H1 (cell line): Measurements from ENCODE around the gene MBD3L2B. TPM values are rescaled to one million over a fixed set of nuclear protein-coding genes. Genes with fewer than 3 reads are reported as not detected.

Experiments used
- CTCF ChIA-PET: fragments of 300-600 bp; sonication (Branson Sonifier 250); formaldehyde crosslinking; loops from one replicate; lab custom pipeline; 2021; ENCODE audit not compliant: partially characterized antibody; lab: Charles Lee
- POLR2A ChIA-PET: fragments of 300-600 bp; sonication (Branson Sonifier 250); formaldehyde crosslinking; loops from one replicate; lab custom pipeline; 2021; ENCODE audit warnings: inconsistent platforms; ENCODE audit not compliant: partially characterized antibody; lab: Charles Lee
- DNase-seq, 2 experiments: peaks; one replicate each; pipeline versions ENCODE4 v3.0.0 to v3.0.0-alpha.2; 2010 to 2022; ENCODE audit warnings: low spot score in 2 of 2, low read depth in 1 of 2, mixed read lengths in 1 of 2
- FAIRE-seq: peaks from 2 replicates; lab custom pipeline; 2011; peaks lifted over from hg19 to GRCh38; lab: Jason Lieb, UNC
- H2AFZ ChIP-seq: 2 replicates; pipeline ENCODE4 v1.8.1; 2012; ENCODE audit warnings: low read length, inconsistent platforms
- H2AK5ac ChIP-seq: 2 replicates; pipeline ENCODE4 v1.6.1; 2013; ENCODE audit warnings: low read depth, low read length
- H2BK120ac ChIP-seq: replicated peaks from 2 replicates; pipeline ENCODE3; 2013; ENCODE audit warnings: low read depth, low read length, inconsistent platforms
- H2BK12ac ChIP-seq: 2 replicates; pipeline ENCODE4 v1.6.1; 2013; ENCODE audit warnings: low read depth, low read length
- H2BK15ac ChIP-seq: 2 replicates; pipeline ENCODE4 v1.6.1; 2013; ENCODE audit warnings: low read length
- H2BK20ac ChIP-seq: 2 replicates; pipeline ENCODE4 v1.6.1; 2013; ENCODE audit warnings: low read length
- H2BK5ac ChIP-seq: 2 replicates; pipeline ENCODE4 v1.6.1; 2013; ENCODE audit warnings: low read depth, low read length
- H3K14ac ChIP-seq: 2 replicates; pipeline ENCODE4 v1.6.1; 2013; ENCODE audit warnings: inconsistent platforms; ENCODE audit not compliant: insufficient read length
- H3K18ac ChIP-seq: 2 replicates; pipeline ENCODE4 v1.6.1; 2013; ENCODE audit warnings: low read length; ENCODE audit errors: extremely low read depth
- H3K23ac ChIP-seq: 2 replicates; pipeline ENCODE4 v1.6.1; 2013; ENCODE audit warnings: inconsistent platforms; ENCODE audit not compliant: insufficient read length
- H3K23me2 ChIP-seq: 2 replicates; pipeline ENCODE4 v1.6.1; 2013; ENCODE audit warnings: low read depth, low read length
- H3K27ac ChIP-seq: 2 replicates; pipeline ENCODE4 v1.6.1; 2011; ENCODE audit warnings: low read depth, low read length, inconsistent platforms
- H3K27me3 ChIP-seq, 4 experiments: replicated peaks in 1 of 4; 1 replicate in 1 of 4; 2 replicates in 3 of 4; pipeline versions ENCODE4 v1.6.1 to v1.8.1; 2011 to 2013; ENCODE audit warnings: low read length in 3 of 4, mild to moderate bottlenecking in 3 of 4, inconsistent platforms in 2 of 4, mixed read lengths in 2 of 4, moderate library complexity in 1 of 4; ENCODE audit not compliant: control insufficient read depth in 3 of 4, insufficient read depth in 3 of 4; ENCODE audit errors: extremely low read depth in 1 of 4
- H3K36me3 ChIP-seq, 4 experiments: 2 replicates each; pipeline versions ENCODE4 v1.6.1 to v1.8.1; 2011 to 2013; ENCODE audit warnings: mild to moderate bottlenecking in 4 of 4, low read length in 3 of 4, moderate library complexity in 2 of 4, control low read depth in 1 of 4, inconsistent platforms in 1 of 4; ENCODE audit not compliant: insufficient read depth in 4 of 4, control insufficient read depth in 2 of 4
- H3K4ac ChIP-seq: replicated peaks from 2 replicates; pipeline ENCODE3; 2013; ENCODE audit warnings: low read length, low read depth, mixed read lengths, inconsistent platforms; ENCODE audit not compliant: insufficient read length
- H3K4me1 ChIP-seq, 4 experiments: replicated peaks in 1 of 4; 1 replicate in 1 of 4; 2 replicates in 3 of 4; pipeline versions ENCODE4 v1.6.1 to v1.8.1; 2011 to 2013; ENCODE audit warnings: low read length in 3 of 4, inconsistent platforms in 2 of 4, mixed read lengths in 1 of 4; ENCODE audit not compliant: insufficient read depth in 4 of 4, control insufficient read depth in 3 of 4
- H3K4me2 ChIP-seq, 2 experiments: 2 replicates each; pipeline versions ENCODE4 v1.6.1 to v1.8.1; 2011 to 2013; ENCODE audit warnings: low read depth in 2 of 2, low read length in 2 of 2, control low read depth in 1 of 2, inconsistent platforms in 1 of 2, mild to moderate bottlenecking in 1 of 2; ENCODE audit not compliant: insufficient read depth in 1 of 2
- H3K4me3 ChIP-seq, 4 experiments: fragments of 200-600, 300-600 bp in 1 of 4; sonication (generic), shearing (Covaris generic), sonication (Bioruptor Twin) in 1 of 4; 2 replicates each; pipeline versions ENCODE4 v1.5.1 to v1.8.1; 2011 to 2016; ENCODE audit warnings: low read length in 4 of 4, low read depth in 3 of 4, control low read depth in 2 of 4, inconsistent platforms in 2 of 4, mild to moderate bottlenecking in 2 of 4, mixed read lengths in 1 of 4, moderate library complexity in 1 of 4; ENCODE audit not compliant: insufficient read depth in 2 of 4; ENCODE audit errors: extremely low read depth in 1 of 4
- H3K56ac ChIP-seq: replicated peaks from 2 replicates; pipeline ENCODE3; 2013; ENCODE audit warnings: low read depth, mild to moderate bottlenecking, mixed read lengths, low read length, inconsistent platforms; ENCODE audit not compliant: insufficient read length
- H3K79me1 ChIP-seq: 2 replicates; pipeline ENCODE4 v1.6.1; 2013; ENCODE audit warnings: low read depth, low read length, control low read depth
- H3K79me2 ChIP-seq, 2 experiments: 2 replicates each; pipeline versions ENCODE4 v1.6.1 to v1.8.1; 2012 to 2013; ENCODE audit warnings: low read length in 2 of 2, mild to moderate bottlenecking in 2 of 2, inconsistent platforms in 1 of 2; ENCODE audit not compliant: insufficient read depth in 2 of 2, control insufficient read depth in 1 of 2
- H3K9ac ChIP-seq, 4 experiments: replicated peaks in 1 of 4; 1 replicate in 1 of 4; 2 replicates in 3 of 4; pipeline versions ENCODE4 v1.6.1 to v1.8.1; 2011 to 2013; ENCODE audit warnings: low read depth in 3 of 4, low read length in 3 of 4, control low read depth in 2 of 4, mild to moderate bottlenecking in 2 of 4, moderate library complexity in 2 of 4, inconsistent platforms in 1 of 4; ENCODE audit errors: extremely low read depth in 1 of 4
- H3K9me3 ChIP-seq, 2 experiments: 2 replicates each; pipeline versions ENCODE4 v1.6.1 to v1.8.1; 2012 to 2013; ENCODE audit warnings: mild to moderate bottlenecking in 2 of 2, moderate library complexity in 2 of 2, control low read depth in 1 of 2, inconsistent platforms in 1 of 2, low read depth in 1 of 2, low read length in 1 of 2, mixed read lengths in 1 of 2; ENCODE audit not compliant: insufficient read depth in 2 of 2
- H4K20me1 ChIP-seq, 2 experiments: replicated peaks in 1 of 2; 2 replicates each; pipeline versions ENCODE3 to v1.8.1; 2011 to 2013; ENCODE audit warnings: inconsistent platforms in 2 of 2, low read length in 2 of 2, mild to moderate bottlenecking in 1 of 2; ENCODE audit not compliant: insufficient read depth in 2 of 2, control insufficient read depth in 1 of 2
- H4K5ac ChIP-seq: 2 replicates; pipeline ENCODE4 v1.6.1; 2013; ENCODE audit warnings: low read length, low read depth, mixed read lengths, inconsistent platforms; ENCODE audit not compliant: insufficient read length
- H4K8ac ChIP-seq: 2 replicates; pipeline ENCODE4 v1.8.0; 2013; ENCODE audit warnings: mild to moderate bottlenecking, moderate library complexity, low read length, inconsistent platforms; ENCODE audit not compliant: insufficient read depth; ENCODE audit errors: extremely low read depth
- H4K91ac ChIP-seq: replicated peaks from 2 replicates; pipeline ENCODE3; 2013; ENCODE audit warnings: low read length, mixed read lengths, inconsistent platforms; ENCODE audit not compliant: insufficient read length
- WGBS, 2 experiments: shearing (Covaris generic) in 1 of 2; methylation state at CpG; one replicate each; pipeline versions ENCODE4 v1.1.6 to v1.1.7; 2013 to 2015; ENCODE audit warnings: low lambda C conversion rate in 2 of 2, mixed read lengths in 2 of 2, inconsistent platforms in 1 of 2, low coverage in 1 of 2, missing lambda C conversion rate in 1 of 2; ENCODE audit not compliant: insufficient replicate concordance in 2 of 2, insufficient coverage in 1 of 2, insufficient read length in 1 of 2; ENCODE audit errors: extremely low coverage in 1 of 2, missing lambda C conversion rate in 1 of 2; 5-methylcytosine and 5-hydroxymethylcytosine counted together
- polyA plus RNA-seq, 7 experiments: library from polyadenylated mRNA; depleted of rRNA in 3 of 7; stranded (reverse) in 5 of 7; unstranded in 2 of 7; fragments of >200 nt in 5 of 7; fragments of 200-250 nt in 2 of 7; gene quantifications; 1 replicate in 5 of 7; 2 replicates in 1 of 7; 4 replicates in 1 of 7; pipeline versions ENCODE4 v1.2.1 to v1.2.3, GENCODE V29; 2011 to 2013; ENCODE audit warnings: missing spikeins in 2 of 7, mixed read lengths in 2 of 7
- total RNA-seq: library from RNA; stranded (reverse); fragmentation: NEBNext Ultra II Directional; extraction: Animal tissue kit (Norgen Biotek cat#: 25700); gene quantifications from 2 replicates; pipeline ENCODE4 v1.2.1, GENCODE V29; 2021
- TF ChIP-seq, protein P1 (sequence below): IDR thresholded peaks from 2 replicates; pipeline ENCODE4 v1.6.1; 2011; ENCODE audit warnings: low read depth, mild to moderate bottlenecking, low read length; ENCODE audit not compliant: insufficient read depth

The MBD3L2B gene
- total and polyA plus RNA-seq, 2 of the 8 experiments (the other 6 are each of a cell fraction or from before 2014, with no cell fraction given): not detected

DNA sequence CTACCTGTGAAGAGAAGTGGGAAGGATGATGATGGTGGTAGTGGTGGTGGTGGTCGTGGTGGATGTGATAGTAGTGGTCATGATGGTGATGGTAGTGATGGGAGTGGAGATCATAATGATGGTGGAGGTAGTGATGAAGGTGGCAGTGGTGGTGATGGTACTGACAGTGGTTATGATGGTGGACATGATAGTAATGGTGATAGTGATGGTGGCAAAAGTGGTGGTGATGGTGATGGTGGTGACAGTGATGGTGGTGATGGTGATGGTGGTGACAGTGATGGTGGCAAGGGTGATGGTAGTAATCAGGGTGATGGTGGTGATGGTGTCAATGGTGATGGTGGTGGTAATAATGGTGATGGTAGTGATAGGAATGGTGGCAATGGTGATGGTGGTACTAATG is 26.2 kb downstream of the MBD3L2B start:
- FAIRE-seq (no peak), DNase-seq (no peak)
- Histone ChIP-seq H3K4me1 (no peaks in the 10 kb centered on the region), H2BK12ac (no peak overlapping the region), H3K36me3 (no peaks in the 10 kb centered on the region; a peak in 2 of 8 replicates), H3K4ac (no peak overlapping the region), H3K23me2 (peaks cover 8% of the 10 kb centered on the region; the same call in 1 of the 2 replicates), H3K79me1 (no peaks in the 10 kb centered on the region), H3K56ac (peak overlapping the region; percentile 74), H2BK15ac (no peak overlapping the region), H3K14ac (no peak overlapping the region), H4K8ac (no peak overlapping the region), H3K4me2 (no peak overlapping the region), H3K27ac (no peak overlapping the region), H3K23ac (no peak overlapping the region), H4K20me1 (peaks cover 0 to 4% of the 10 kb centered on the region in 2 experiments), H2BK20ac (no peak overlapping the region), H2BK120ac (no peak overlapping the region)
- POLR2A ChIA-PET: no interaction called here
- 70% methylated on average over 1 of the region's 1 CpG; no CpG with 5 or more reads in 1 of the 2 experiments for WGBS, 2 experiments
- TF ChIP-seq, protein P1, sequence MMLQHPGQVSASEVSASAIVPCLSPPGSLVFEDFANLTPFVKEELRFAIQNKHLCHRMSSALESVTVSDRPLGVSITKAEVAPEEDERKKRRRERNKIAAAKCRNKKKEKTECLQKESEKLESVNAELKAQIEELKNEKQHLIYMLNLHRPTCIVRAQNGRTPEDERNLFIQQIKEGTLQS: no peak
- TF ChIP-seq, all 59 proteins: peak for 0
- Histone ChIP-seq H2AFZ (no peak overlapping the region), H4K91ac (no peak overlapping the region), H2AK5ac (no peak overlapping the region), H3K9me3 (peaks cover 40 to 76% of the 10 kb centered on the region in 2 experiments), H3K79me2 (no peaks in the 10 kb centered on the region), H3K18ac (no peak overlapping the region), H3K4me3 (no peak overlapping the region), H2BK5ac (no peak overlapping the region), H4K5ac (no peak overlapping the region), H3K9ac (no peak overlapping the region), H3K27me3 (no peaks in the 10 kb centered on the region)
- CTCF ChIA-PET: no interaction called here
